22Rv1 (cell line): ENCODE data around the gene PDGFB.
A peak's percentile ranks its signal among the peaks of the same experiment; 100 is the strongest.
"Not testable (repeated sequence)": the region's sequence is repeated elsewhere in the genome, so short reads cannot be mapped to it uniquely, and the experiment has no call there.

Experiments
- H3K27ac ChIP-seq: fragments of 450-650 bp; 2 replicates; pipeline ENCODE4 v1.5.1; 2017
- CTCF ChIP-seq: fragments of 450-650 bp; IDR thresholded peaks from 2 replicates; pipeline ENCODE4 v1.5.1; 2017; ENCODE audit warnings: mild to moderate bottlenecking
- ZFX ChIP-seq: fragments of 450-650 bp; IDR thresholded peaks from 2 replicates; pipeline ENCODE4 v1.6.1; 2017; ENCODE audit warnings: antibody characterized with exemption, borderline replicate concordance

PDGFB gene

GRCh38 chr22:39219071-39220039, 25.4 kb downstream of the PDGFB start:
- no peak overlapping the region for H3K27ac ChIP-seq
- TF ChIP-seq ZFX = no peak
- no peak for TF ChIP-seq CTCF

- not testable (repeated sequence) for H3K27ac ChIP-seq
Measured at GRCh38 chr22:39218432-39218831, 26.4 kb downstream of the PDGFB start.

- H3K27ac ChIP-seq = no peak overlapping the region
- no peak for TF ChIP-seq ZFX
- peak; percentile 40; the same call in 1 of the 2 replicates for TF ChIP-seq CTCF
Measured at GRCh38 chr22:39216143-39216490, 28.7 kb downstream of the PDGFB start.

- TF ChIP-seq ZFX (no peak), CTCF (peak; percentile 70)
- no peak overlapping the region for H3K27ac ChIP-seq
Measured at GRCh38 chr22:39215426-39216142, 29.2 kb downstream of the PDGFB start.

- TF ChIP-seq ZFX (no peak), CTCF (no peak)
- no peak overlapping the region for H3K27ac ChIP-seq
Measured at GRCh38 chr22:39215070-39215396, 29.7 kb downstream of the PDGFB start.

- TF ChIP-seq CTCF = no peak
- TF ChIP-seq ZFX = no peak
- no peak overlapping the region for H3K27ac ChIP-seq
Measured at GRCh38 chr22:39214383-39215069, 30.3 kb downstream of the PDGFB start.

GRCh38 chr22:39214006-39214382, 30.8 kb downstream of the PDGFB start:
- no peak overlapping the region for H3K27ac ChIP-seq
- no peak for TF ChIP-seq ZFX
- no peak for TF ChIP-seq CTCF
